ENCODE results near the gene IMMT. TPM values are rescaled to one million over a fixed set of nuclear protein-coding genes. Genes with fewer than 3 reads are reported as not detected.

IMMT gene
- total RNA-seq, 1 donor from 2014 or later, result 70.4 TPM

DNA sequence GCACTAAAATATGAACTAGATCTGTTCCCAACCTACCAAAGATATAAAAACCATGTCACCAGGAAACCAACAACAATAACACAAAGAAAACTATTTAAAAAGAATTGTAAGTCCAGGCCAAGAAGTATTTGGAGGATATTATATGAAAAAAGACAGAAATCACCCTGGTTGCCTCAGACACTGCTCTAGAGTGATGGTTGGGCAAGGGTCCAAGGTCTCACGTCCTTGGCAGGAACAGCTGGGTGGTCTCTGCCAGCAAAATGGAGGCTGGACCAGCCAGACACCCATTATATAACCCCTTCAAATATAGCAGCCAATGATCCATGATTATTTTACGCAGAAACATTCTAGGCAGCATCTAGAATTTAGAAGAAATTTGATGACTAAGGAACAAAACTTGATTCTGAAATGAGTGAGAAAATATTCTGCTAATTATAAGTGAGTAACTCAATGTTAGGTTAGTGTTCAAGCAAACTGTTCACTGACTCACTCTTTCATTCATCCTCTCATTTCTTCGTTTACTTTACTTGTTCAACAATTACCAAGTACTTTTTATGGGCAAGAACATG, 39.4 kb upstream of the IMMT start:
- no peaks in the 10 kb centered on the region for H3K9me3 Mint-ChIP-seq
- H3K36me3 Mint-ChIP-seq, result no peaks in the 10 kb centered on the region
- no peak overlapping the region for H3K27ac Mint-ChIP-seq
- no peak for TF ChIP-seq CTCF (IDR thresholded peaks at IDR 0.05; ENCODE audit: unreplicated experiment)
- no peak overlapping the region for H3K4me3 Mint-ChIP-seq
- no peak for DNase-seq (ENCODE audit: low spot score in 2 of 2, unreplicated experiment in 2 of 2)
- H3K4me1 Mint-ChIP-seq, result peaks cover 11% of the 10 kb centered on the region
- H3K27me3 Mint-ChIP-seq (ENCODE audit: low read depth), result peaks cover 9% of the 10 kb centered on the region

DNA sequence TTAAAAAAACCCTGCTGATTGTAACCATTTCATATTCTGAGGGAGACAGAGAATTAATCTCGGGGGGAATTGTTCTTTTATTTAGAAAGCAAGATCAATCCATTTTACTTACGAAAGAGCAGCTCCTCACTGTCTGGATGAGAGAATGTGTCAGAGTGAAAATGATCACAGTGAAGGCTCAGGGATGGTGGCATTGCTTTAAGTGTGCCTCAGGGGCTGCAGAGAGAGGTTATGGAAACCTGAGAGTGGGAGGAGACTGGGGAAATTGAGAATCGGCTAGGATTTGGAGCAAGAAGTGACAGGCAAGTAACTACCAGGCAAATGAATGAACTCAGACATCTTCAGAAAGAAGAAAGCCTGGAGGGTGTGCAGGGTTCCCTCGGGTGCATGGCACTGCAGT, 38.2 kb upstream of the IMMT start:
- no peaks in the 10 kb centered on the region for H3K36me3 Mint-ChIP-seq
- peaks cover 20% of the 10 kb centered on the region for H3K4me1 Mint-ChIP-seq
- no peak overlapping the region for H3K4me3 Mint-ChIP-seq
- H3K9me3 Mint-ChIP-seq, result no peaks in the 10 kb centered on the region
- no peak overlapping the region for H3K27ac Mint-ChIP-seq
- DNase-seq (ENCODE audit: low spot score in 2 of 2, unreplicated experiment in 2 of 2), result no peak
- no peak for TF ChIP-seq CTCF (IDR thresholded peaks at IDR 0.05; ENCODE audit: unreplicated experiment)
- peaks cover 7% of the 10 kb centered on the region for H3K27me3 Mint-ChIP-seq (ENCODE audit: low read depth)

GRCh38 chr2:86232910-86233309, 37.6 kb upstream of the IMMT start:
- H3K4me1 Mint-ChIP-seq, result peaks cover 20% of the 10 kb centered on the region
- TF ChIP-seq CTCF (IDR thresholded peaks at IDR 0.05; ENCODE audit: unreplicated experiment), result no peak
- H3K9me3 Mint-ChIP-seq, result no peaks in the 10 kb centered on the region
- H3K27me3 Mint-ChIP-seq (ENCODE audit: low read depth), result peaks cover 5% of the 10 kb centered on the region
- no peak overlapping the region for H3K27ac Mint-ChIP-seq
- no peak overlapping the region for H3K4me3 Mint-ChIP-seq
- DNase-seq (ENCODE audit: low spot score in 2 of 2, unreplicated experiment in 2 of 2), result no peak
- H3K36me3 Mint-ChIP-seq, result no peaks in the 10 kb centered on the region

- no peak for TF ChIP-seq CTCF (IDR thresholded peaks at IDR 0.05; ENCODE audit: unreplicated experiment)
- Mint-ChIP-seq H3K27me3 (ENCODE audit: low read depth) (peaks cover 5% of the 10 kb centered on the region), H3K4me3 (no peak overlapping the region), H3K27ac (no peak overlapping the region), H3K9me3 (no peaks in the 10 kb centered on the region), H3K36me3 (no peaks in the 10 kb centered on the region), H3K4me1 (peaks cover 20% of the 10 kb centered on the region)
- no peak for DNase-seq (ENCODE audit: low spot score in 2 of 2, unreplicated experiment in 2 of 2)
These were observed 37.1 kb upstream of the IMMT start for GRCh38 chr2:86232373-86232784.

GRCh38 chr2:86231680-86232372, 36.6 kb upstream of the IMMT start:
- H3K36me3 Mint-ChIP-seq, result no peaks in the 10 kb centered on the region
- H3K27ac Mint-ChIP-seq, result no peak overlapping the region
- peaks cover 20% of the 10 kb centered on the region for H3K4me1 Mint-ChIP-seq
- no peak for TF ChIP-seq CTCF (IDR thresholded peaks at IDR 0.05; ENCODE audit: unreplicated experiment)
- no peak for DNase-seq (ENCODE audit: low spot score in 2 of 2, unreplicated experiment in 2 of 2)
- H3K4me3 Mint-ChIP-seq, result no peak overlapping the region
- H3K9me3 Mint-ChIP-seq, result no peaks in the 10 kb centered on the region
- peaks cover 2% of the 10 kb centered on the region for H3K27me3 Mint-ChIP-seq (ENCODE audit: low read depth)
